ENCODE results near the gene STAT5B. TPM values are rescaled to one million over a fixed set of nuclear protein-coding genes. Genes with fewer than 3 reads are reported as not detected.

The STAT5B gene
- total RNA-seq, 1 experiment from 2014 or later, result 36.4 TPM

- Mint-ChIP-seq H3K27me3 (ENCODE audit: low read depth) (no peaks in the 10 kb centered on the region), H3K4me1 (peaks cover 33% of the 10 kb centered on the region), H3K36me3 (peaks cover 29% of the 10 kb centered on the region), H3K9me3 (no peaks in the 10 kb centered on the region), H3K4me3 (no peak overlapping the region), H3K27ac (peak overlapping the region; percentile 91)
- ChIA-PET POLR2A (interaction anchor here (1.0 to 1.2 kb wide), 2 partner anchors 12 to 89 kb away, joined by 4 to 5 read pairs; no protein-coding TSS in a partner anchor), CTCF (interaction anchor here (0.7 to 12.3 kb wide), 13 partner anchors 7 to 349 kb away, joined by 3 to 196 read pairs (median 5); partner anchors contain the start of gene STAT3)
- no peak for TF ChIP-seq HMGA2 (CRISPR knock-in tag; IDR thresholded peaks at IDR 0.05)
- no peak for TF ChIP-seq MXD4 (CRISPR knock-in tag; IDR thresholded peaks at IDR 0.05; ENCODE audit: borderline replicate concordance)
- no peak for TF ChIP-seq CREM (CRISPR knock-in tag; IDR thresholded peaks at IDR 0.05)
- TF ChIP-seq E2F1 (CRISPR knock-in tag; IDR thresholded peaks at IDR 0.05), result no peak
- TF ChIP-seq TP53 (CRISPR knock-in tag; IDR thresholded peaks at IDR 0.05), result no peak
- TF ChIP-seq GRHL2 (CRISPR knock-in tag; IDR thresholded peaks at IDR 0.05; ENCODE audit: insufficient replicate concordance, severe bottlenecking), result no peak
- TF ChIP-seq ZNF219 (CRISPR knock-in tag; IDR thresholded peaks at IDR 0.05; ENCODE audit: borderline replicate concordance), result no peak
- TF ChIP-seq IRF2 (CRISPR knock-in tag; IDR thresholded peaks at IDR 0.05; ENCODE audit: borderline replicate concordance, low read depth), result no peak
- no peak for TF ChIP-seq NR1H2 (CRISPR knock-in tag; IDR thresholded peaks at IDR 0.05)
- no peak for ATAC-seq
- DNase-seq (ENCODE audit: low spot score), result no peak
Measured at GRCh38 chr17:42313773-42314566, 37.8 kb upstream of the STAT5B start.

GRCh38 chr17:42313389-42313772 is 37.2 kb upstream of the STAT5B start:
- H3K9me3 Mint-ChIP-seq, result no peaks in the 10 kb centered on the region
- peaks cover 33% of the 10 kb centered on the region for H3K4me1 Mint-ChIP-seq
- H3K4me3 Mint-ChIP-seq, result no peak overlapping the region
- CTCF ChIA-PET, result interaction anchor here (0.9 to 12.3 kb wide), 14 partner anchors 8 to 349 kb away, joined by 3 to 196 read pairs (median 6); partner anchors contain the start of genes GHDC and STAT3
- peaks cover 26% of the 10 kb centered on the region for H3K36me3 Mint-ChIP-seq
- H3K27me3 Mint-ChIP-seq (ENCODE audit: low read depth), result no peaks in the 10 kb centered on the region
- DNase-seq (ENCODE audit: low spot score) (no peak), ATAC-seq (no peak)
- POLR2A ChIA-PET, result interaction anchor here (1.0 to 1.2 kb wide), 4 partner anchors 12 to 89 kb away, joined by 3 to 5 read pairs (median 4); partner anchors contain the start of gene STAT3
- H3K27ac Mint-ChIP-seq, result peak overlapping the region; percentile 91
- TF ChIP-seq E2F5 (CRISPR knock-in tag; IDR thresholded peaks at IDR 0.05), result no peak
- no peak for TF ChIP-seq RELA (CRISPR knock-in tag; IDR thresholded peaks at IDR 0.05; ENCODE audit: borderline replicate concordance)
- TF ChIP-seq ESRRA (CRISPR knock-in tag; IDR thresholded peaks at IDR 0.05; ENCODE audit: borderline replicate concordance), result no peak
- no peak for TF ChIP-seq ARID4B (CRISPR knock-in tag; IDR thresholded peaks at IDR 0.05; ENCODE audit: borderline replicate concordance)
- no peak for TF ChIP-seq ZNF232 (CRISPR knock-in tag; IDR thresholded peaks at IDR 0.05)
- TF ChIP-seq HMGXB4 (CRISPR knock-in tag; IDR thresholded peaks at IDR 0.05), result no peak
- TF ChIP-seq ZBTB43 (CRISPR knock-in tag; IDR thresholded peaks at IDR 0.05), result no peak
- no peak for TF ChIP-seq USF1 (CRISPR knock-in tag; IDR thresholded peaks at IDR 0.05)
- TF ChIP-seq ZNF281 (CRISPR knock-in tag; IDR thresholded peaks at IDR 0.05), result no peak
- no peak for TF ChIP-seq JAZF1 (CRISPR knock-in tag; IDR thresholded peaks at IDR 0.05)
- TF ChIP-seq SMAD3 (CRISPR knock-in tag; IDR thresholded peaks at IDR 0.05; ENCODE audit: borderline replicate concordance), result no peak
